NK-92 (cell line): ENCODE measurements around the gene COTL1.
"Not testable (repeated sequence)": the region's sequence is repeated elsewhere in the genome, so short reads cannot be mapped to it uniquely, and the experiment has no call there.

Experiments
- DNase-seq: peaks from one replicate; lab custom pipeline; 2025; ENCODE audit not compliant: unreplicated experiment; lab: John Stamatoyannopoulos, UW

COTL1 gene

GRCh38 chr16:84574191-84574590, 43.7 kb downstream of the COTL1 start:
- no peak for DNase-seq

GRCh38 chr16:84572096-84572495, 45.8 kb downstream of the COTL1 start:
- no peak for DNase-seq

GRCh38 chr16:84571506-84571905, 46.4 kb downstream of the COTL1 start:
- DNase-seq, result no peak

GRCh38 chr16:84570739-84571403, 47.0 kb downstream of the COTL1 start:
- DNase-seq, result no peak

GRCh38 chr16:84569382-84569987, 48.4 kb downstream of the COTL1 start:
- no peak for DNase-seq

GRCh38 chr16:84568066-84568465, 49.8 kb downstream of the COTL1 start:
- no peak for DNase-seq

- DNase-seq, result no peak
Observed at GRCh38 chr16:84567286-84567962, 50.5 kb downstream of the COTL1 start.

GRCh38 chr16:84566545-84567257, 51.2 kb downstream of the COTL1 start:
- no peak for DNase-seq

GRCh38 chr16:84565669-84566495, 52.0 kb downstream of the COTL1 start:
- DNase-seq, result no peak

GRCh38 chr16:84563786-84564420, 54.0 kb downstream of the COTL1 start:
- no peak for DNase-seq

- DNase-seq, result no peak
Observed at GRCh38 chr16:84563064-84563715, 54.7 kb downstream of the COTL1 start.

- no peak for DNase-seq
Observed at GRCh38 chr16:84562174-84562815, 55.6 kb downstream of the COTL1 start.

- no peak for DNase-seq
Observed at GRCh38 chr16:84561291-84561690, 56.6 kb downstream of the COTL1 start.

- no peak for DNase-seq
Observed at GRCh38 chr16:84560269-84560668, 57.6 kb downstream of the COTL1 start.

GRCh38 chr16:84559311-84559932, 58.5 kb downstream of the COTL1 start:
- DNase-seq, result no peak

GRCh38 chr16:84558850-84559249, 59.0 kb downstream of the COTL1 start:
- DNase-seq, result not testable (repeated sequence)

GRCh38 chr16:84557504-84557903, 60.4 kb downstream of the COTL1 start:
- DNase-seq, result no peak

GRCh38 chr16:84557059-84557458, 60.8 kb downstream of the COTL1 start:
- no peak for DNase-seq
